Measurements from ENCODE around the gene VANGL1. TPM values are rescaled to one million over a fixed set of nuclear protein-coding genes. Genes with fewer than 3 reads are reported as not detected.
A peak's percentile ranks its signal among the peaks of the same experiment; 100 is the strongest.

Gene VANGL1
- total RNA-seq, 2 experiments from 2014 or later, result 1.1 to 1.8 TPM

- H3K4me1 Mint-ChIP-seq (ENCODE audit: low read depth), result no peaks in the 10 kb centered on the region
- H3K36me3 Mint-ChIP-seq (ENCODE audit: low read depth), result no peaks in the 10 kb centered on the region
- POLR2A ChIA-PET, result no interaction called here
- H3K27me3 ChIP-seq (ENCODE audit: control insufficient read depth in 1 of 2, insufficient read depth in 2 of 2, low read length in 2 of 2), result no peaks in the 10 kb centered on the region
- TF ChIP-seq, protein P1, sequence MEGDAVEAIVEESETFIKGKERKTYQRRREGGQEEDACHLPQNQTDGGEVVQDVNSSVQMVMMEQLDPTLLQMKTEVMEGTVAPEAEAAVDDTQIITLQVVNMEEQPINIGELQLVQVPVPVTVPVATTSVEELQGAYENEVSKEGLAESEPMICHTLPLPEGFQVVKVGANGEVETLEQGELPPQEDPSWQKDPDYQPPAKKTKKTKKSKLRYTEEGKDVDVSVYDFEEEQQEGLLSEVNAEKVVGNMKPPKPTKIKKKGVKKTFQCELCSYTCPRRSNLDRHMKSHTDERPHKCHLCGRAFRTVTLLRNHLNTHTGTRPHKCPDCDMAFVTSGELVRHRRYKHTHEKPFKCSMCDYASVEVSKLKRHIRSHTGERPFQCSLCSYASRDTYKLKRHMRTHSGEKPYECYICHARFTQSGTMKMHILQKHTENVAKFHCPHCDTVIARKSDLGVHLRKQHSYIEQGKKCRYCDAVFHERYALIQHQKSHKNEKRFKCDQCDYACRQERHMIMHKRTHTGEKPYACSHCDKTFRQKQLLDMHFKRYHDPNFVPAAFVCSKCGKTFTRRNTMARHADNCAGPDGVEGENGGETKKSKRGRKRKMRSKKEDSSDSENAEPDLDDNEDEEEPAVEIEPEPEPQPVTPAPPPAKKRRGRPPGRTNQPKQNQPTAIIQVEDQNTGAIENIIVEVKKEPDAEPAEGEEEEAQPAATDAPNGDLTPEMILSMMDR (IDR thresholded peaks at IDR 0.05), result no peak
- no peaks in the 10 kb centered on the region for H3K4me1 ChIP-seq (ENCODE audit: insufficient read depth, low read length)
- no peak overlapping the region for H3K4me3 ChIP-seq (ENCODE audit: low read length)
- H3K4me3 Mint-ChIP-seq, result no peak overlapping the region
- H3K9me3 Mint-ChIP-seq, result no peaks in the 10 kb centered on the region
- H3K27ac Mint-ChIP-seq, result no peak overlapping the region
- H3K27me3 Mint-ChIP-seq, result peaks cover 8% of the 10 kb centered on the region
- no peaks in the 10 kb centered on the region for H3K9me3 ChIP-seq (ENCODE audit: control insufficient read depth in 1 of 2, insufficient read depth in 1 of 2, low read length in 2 of 2)
- DNase-seq (peak in 3 of 14 experiments; percentile 13 to 58 (median 54)), ATAC-seq (ENCODE audit: poor library complexity) (no peak)
- intact Hi-C loops (cut with DNase I, micrococcal nuclease), result no loop called here
- H3K27ac ChIP-seq (ENCODE audit: low read depth in 1 of 2, low read length in 2 of 2), result no peak overlapping the region
- CTCF ChIA-PET, result no interaction called here
- no peaks in the 10 kb centered on the region for H3K36me3 ChIP-seq (ENCODE audit: insufficient read depth, low read length)
Measured at GRCh38 chr1:115727706-115728249, 86.0 kb downstream of the VANGL1 start.

- TF ChIP-seq, protein P1 (IDR thresholded peaks at IDR 0.05), result no peak
- Histone ChIP-seq H3K4me1 (ENCODE audit: insufficient read depth, low read length) (no peaks in the 10 kb centered on the region), H3K4me3 (ENCODE audit: low read length) (no peak overlapping the region), H3K27ac (ENCODE audit: low read depth in 1 of 2, low read length in 2 of 2) (no peak overlapping the region), H3K27me3 (ENCODE audit: control insufficient read depth in 1 of 2, insufficient read depth in 2 of 2, low read length in 2 of 2) (no peaks in the 10 kb centered on the region), H3K36me3 (ENCODE audit: insufficient read depth, low read length) (no peaks in the 10 kb centered on the region), H3K9me3 (ENCODE audit: control insufficient read depth in 1 of 2, insufficient read depth in 1 of 2, low read length in 2 of 2) (no peaks in the 10 kb centered on the region)
- no peak overlapping the region for H3K27ac Mint-ChIP-seq
- H3K9me3 Mint-ChIP-seq, result no peaks in the 10 kb centered on the region
- ChIA-PET POLR2A (no interaction called here), CTCF (no interaction called here)
- no peaks in the 10 kb centered on the region for H3K4me1 Mint-ChIP-seq (ENCODE audit: low read depth)
- DNase-seq (no peak), ATAC-seq (ENCODE audit: poor library complexity) (no peak)
- intact Hi-C loops (cut with DNase I, micrococcal nuclease), result no loop called here
- no peak overlapping the region for H3K4me3 Mint-ChIP-seq
- H3K27me3 Mint-ChIP-seq, result peaks cover 12% of the 10 kb centered on the region
- H3K36me3 Mint-ChIP-seq (ENCODE audit: low read depth), result no peaks in the 10 kb centered on the region
Measured at GRCh38 chr1:115728341-115728740, 86.6 kb downstream of the VANGL1 start.

- no peak overlapping the region for H3K27ac Mint-ChIP-seq
- H3K9me3 ChIP-seq (ENCODE audit: control insufficient read depth in 1 of 2, insufficient read depth in 1 of 2, low read length in 2 of 2), result no peaks in the 10 kb centered on the region
- ATAC-seq (ENCODE audit: poor library complexity), result no peak
- no peaks in the 10 kb centered on the region for H3K4me1 Mint-ChIP-seq (ENCODE audit: low read depth)
- H3K4me3 ChIP-seq (ENCODE audit: low read length), result no peak overlapping the region
- TF ChIP-seq, protein P1 (IDR thresholded peaks at IDR 0.05), result no peak
- no peaks in the 10 kb centered on the region for H3K36me3 ChIP-seq (ENCODE audit: insufficient read depth, low read length)
- H3K27me3 ChIP-seq (ENCODE audit: control insufficient read depth in 1 of 2, insufficient read depth in 2 of 2, low read length in 2 of 2), result no peaks in the 10 kb centered on the region
- H3K9me3 Mint-ChIP-seq, result no peaks in the 10 kb centered on the region
- H3K27me3 Mint-ChIP-seq, result peaks cover 25% of the 10 kb centered on the region
- H3K4me1 ChIP-seq (ENCODE audit: insufficient read depth, low read length), result no peaks in the 10 kb centered on the region
- DNase-seq, result peak in 1 of 14 experiments; percentile 11
- intact Hi-C loops (cut with DNase I, micrococcal nuclease), result no loop called here
- H3K27ac ChIP-seq (ENCODE audit: low read depth in 1 of 2, low read length in 2 of 2), result no peak overlapping the region
- H3K4me3 Mint-ChIP-seq, result no peak overlapping the region
- no peaks in the 10 kb centered on the region for H3K36me3 Mint-ChIP-seq (ENCODE audit: low read depth)
- POLR2A ChIA-PET, result no interaction called here
- CTCF ChIA-PET, result no interaction called here
Measured at GRCh38 chr1:115729756-115730155, 88.0 kb downstream of the VANGL1 start.

Measured in CD4-positive, alpha-beta T cell (primary cell).